Effector memory CD4-positive, alpha-beta T cell (primary cell): ENCODE measurements around the gene TCTN3.
"Not testable (repeated sequence)": the region's sequence is repeated elsewhere in the genome, so short reads cannot be mapped to it uniquely, and the experiment has no call there.

ENCODE experiments used
- DNase-seq, 3 donors: peaks; one replicate each; pipeline ENCODE4 v3.0.0-alpha.2; 2020
- H3K27ac ChIP-seq: 2 replicates; pipeline ENCODE4 v1.7.0; 2013; ENCODE audit warnings: mild to moderate bottlenecking, low read length, moderate library complexity; ENCODE audit not compliant: insufficient read depth, poor library complexity, severe bottlenecking
- H3K27me3 ChIP-seq: replicated peaks from 2 replicates; pipeline ENCODE4 v1.7.0; 2013; ENCODE audit warnings: mild to moderate bottlenecking, low read length; ENCODE audit not compliant: insufficient read depth, control insufficient read depth, poor library complexity, severe bottlenecking
- H3K36me3 ChIP-seq: 2 replicates; pipeline ENCODE4 v1.7.0; 2013; ENCODE audit warnings: mild to moderate bottlenecking, low read length, moderate library complexity; ENCODE audit not compliant: control insufficient read depth, insufficient read depth
- H3K4me1 ChIP-seq: 2 replicates; pipeline ENCODE4 v1.7.0; 2013; ENCODE audit warnings: low read length, mild to moderate bottlenecking; ENCODE audit not compliant: control insufficient read depth, insufficient read depth, poor library complexity, severe bottlenecking
- H3K4me3 ChIP-seq: 2 replicates; pipeline ENCODE4 v1.7.0; 2013; ENCODE audit warnings: low read length, low read depth, mild to moderate bottlenecking; ENCODE audit not compliant: insufficient read depth, poor library complexity, severe bottlenecking
- H3K9me3 ChIP-seq: 2 replicates; pipeline ENCODE4 v1.7.0; 2013; ENCODE audit warnings: mild to moderate bottlenecking, low read length, moderate library complexity; ENCODE audit not compliant: control insufficient read depth

Gene TCTN3

DNA sequence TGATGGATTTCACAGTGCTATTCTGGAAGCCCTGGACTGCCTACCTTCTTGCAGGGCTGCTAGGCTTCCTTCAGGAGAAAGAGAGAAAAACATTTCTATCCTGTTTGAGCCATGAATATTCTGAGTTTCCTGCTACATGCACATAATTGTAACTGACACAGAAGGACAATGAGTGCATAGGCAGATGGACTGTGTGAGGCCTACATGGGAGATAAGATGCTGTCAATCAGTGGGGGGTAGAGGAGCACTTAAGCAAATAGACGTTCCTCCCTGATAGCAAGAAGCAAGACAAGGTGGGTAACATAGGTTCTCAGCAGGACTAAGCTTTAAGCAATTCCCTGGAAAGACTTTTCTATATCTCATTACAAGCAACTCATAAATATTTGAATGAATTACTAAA is 48.8 kb downstream of the TCTN3 start:
- H3K9me3 ChIP-seq, result no peaks in the 10 kb centered on the region
- H3K36me3 ChIP-seq, result peaks cover 35% of the 10 kb centered on the region
- H3K4me3 ChIP-seq, result no peak overlapping the region
- H3K4me1 ChIP-seq, result no peaks in the 10 kb centered on the region
- DNase-seq, result no peak
- H3K27ac ChIP-seq, result no peak overlapping the region
- no peaks in the 10 kb centered on the region for H3K27me3 ChIP-seq

DNA sequence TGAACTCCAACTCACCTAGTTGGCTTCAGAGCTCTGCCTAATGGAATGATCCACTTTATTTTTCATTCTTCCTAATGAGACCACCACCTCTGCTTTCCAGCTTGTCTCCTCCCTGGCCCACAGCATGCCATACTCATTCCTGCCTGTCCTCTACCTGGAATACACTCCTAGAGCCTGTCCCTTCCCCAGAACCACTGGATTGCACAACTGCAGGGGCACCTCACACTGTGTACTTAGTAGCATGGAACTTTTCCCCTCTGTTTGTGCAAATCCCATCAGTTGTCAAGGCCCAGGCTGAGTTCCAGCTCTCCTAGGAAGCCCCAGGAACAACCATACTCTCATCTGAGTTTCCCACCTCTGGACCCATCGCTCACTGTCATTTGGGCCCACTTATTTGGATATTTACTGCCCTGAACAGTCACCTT is 52.8 kb downstream of the TCTN3 start:
- no peak overlapping the region for H3K27ac ChIP-seq
- H3K36me3 ChIP-seq, result peaks cover 48% of the 10 kb centered on the region
- H3K4me3 ChIP-seq, result no peak overlapping the region
- no peaks in the 10 kb centered on the region for H3K4me1 ChIP-seq
- H3K9me3 ChIP-seq, result no peaks in the 10 kb centered on the region
- H3K27me3 ChIP-seq, result no peaks in the 10 kb centered on the region
- DNase-seq, result no peak

DNA sequence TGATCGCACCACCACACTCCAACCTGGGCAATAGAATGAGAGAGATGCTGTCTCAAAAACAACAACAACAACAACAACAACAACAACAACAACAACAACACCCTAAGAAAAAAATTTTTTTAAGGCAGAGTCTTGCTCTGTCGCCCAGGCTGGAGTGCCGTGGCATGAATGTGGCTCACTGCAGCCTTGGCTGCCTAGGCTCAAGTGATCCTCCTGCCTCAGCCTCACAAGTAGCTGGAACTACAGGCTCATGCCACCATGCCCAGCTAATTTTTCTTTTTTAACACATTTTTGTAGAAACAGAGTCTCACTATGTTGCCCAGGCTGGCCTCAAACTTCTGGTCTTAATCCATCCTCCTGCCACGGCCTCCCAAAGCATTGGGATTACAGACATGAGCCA is 55.8 kb downstream of the TCTN3 start:
- Histone ChIP-seq H3K27me3 (no peaks in the 10 kb centered on the region), H3K4me1 (no peaks in the 10 kb centered on the region), H3K9me3 (no peaks in the 10 kb centered on the region), H3K36me3 (peaks cover 58% of the 10 kb centered on the region), H3K4me3 (no peak overlapping the region), H3K27ac (no peak overlapping the region)
- DNase-seq, result no peak

DNA sequence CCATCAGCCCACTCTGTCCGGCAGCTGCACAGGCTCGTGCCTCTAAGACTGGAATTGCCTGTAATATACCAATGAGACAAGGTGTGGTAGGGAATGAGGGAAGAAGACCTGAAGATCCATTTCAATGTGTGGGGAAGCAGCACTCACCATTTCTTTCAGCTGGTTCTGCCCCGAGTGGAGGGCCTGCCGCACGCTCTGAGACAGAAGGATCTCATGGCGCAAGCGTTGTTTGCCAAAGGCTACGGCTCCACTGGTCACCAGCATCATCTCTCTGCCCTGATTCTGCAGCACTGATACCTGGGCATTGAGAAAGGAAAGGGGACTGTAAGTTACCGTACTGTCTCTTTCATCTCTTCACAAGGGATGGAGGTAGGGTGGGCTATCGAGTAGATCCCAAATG is 56.6 kb downstream of the TCTN3 start:
- Histone ChIP-seq H3K4me1 (no peaks in the 10 kb centered on the region), H3K27ac (no peak overlapping the region), H3K27me3 (no peaks in the 10 kb centered on the region), H3K4me3 (no peak overlapping the region), H3K9me3 (no peaks in the 10 kb centered on the region), H3K36me3 (peaks cover 58% of the 10 kb centered on the region)
- DNase-seq, result no peak

DNA sequence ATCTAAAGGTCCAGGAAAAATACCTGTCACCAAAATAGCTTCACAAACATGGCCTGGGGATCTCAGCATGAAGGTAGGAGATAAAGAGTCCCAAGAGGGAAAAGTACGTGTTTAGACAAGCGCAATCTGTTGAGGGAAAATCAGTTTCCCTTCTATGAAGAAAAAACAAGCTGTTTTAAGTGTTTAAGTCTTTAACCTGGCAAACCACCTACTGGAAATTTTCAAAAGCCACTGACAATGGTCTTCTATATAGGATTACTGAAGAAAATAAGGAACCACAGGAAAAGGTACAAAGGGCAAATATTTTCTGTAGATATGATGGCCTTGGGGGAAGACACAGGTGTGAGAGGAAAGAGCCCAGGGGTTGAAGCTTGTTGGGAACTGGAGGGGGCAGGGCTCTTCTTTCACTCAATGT is 58.4 kb downstream of the TCTN3 start:
- Histone ChIP-seq H3K9me3 (no peaks in the 10 kb centered on the region), H3K36me3 (peaks cover 58% of the 10 kb centered on the region), H3K4me3 (no peak overlapping the region), H3K27me3 (no peaks in the 10 kb centered on the region), H3K4me1 (no peaks in the 10 kb centered on the region), H3K27ac (no peak overlapping the region)
- no peak for DNase-seq

DNA sequence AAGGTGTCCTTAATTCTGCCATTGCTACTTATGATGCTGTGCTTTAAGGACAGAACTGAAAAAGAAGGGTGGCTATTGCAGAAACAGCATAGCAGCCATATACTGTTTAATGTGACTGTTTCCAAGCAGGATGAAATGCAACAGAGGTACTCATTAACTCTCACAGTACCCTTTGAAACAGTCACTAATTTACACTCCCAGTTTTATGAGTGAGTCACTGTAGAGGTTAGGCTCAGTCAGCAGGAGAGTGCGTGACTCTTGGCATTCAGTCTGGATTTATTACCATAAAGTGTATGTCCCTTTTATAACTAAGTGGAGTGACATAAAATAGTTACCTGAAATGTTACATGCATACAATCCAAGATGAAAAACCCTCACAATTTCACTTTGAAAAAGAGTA is 64.9 kb downstream of the TCTN3 start:
- Histone ChIP-seq H3K9me3 (no peaks in the 10 kb centered on the region), H3K4me3 (no peak overlapping the region), H3K36me3 (peaks cover 66% of the 10 kb centered on the region)

DNA sequence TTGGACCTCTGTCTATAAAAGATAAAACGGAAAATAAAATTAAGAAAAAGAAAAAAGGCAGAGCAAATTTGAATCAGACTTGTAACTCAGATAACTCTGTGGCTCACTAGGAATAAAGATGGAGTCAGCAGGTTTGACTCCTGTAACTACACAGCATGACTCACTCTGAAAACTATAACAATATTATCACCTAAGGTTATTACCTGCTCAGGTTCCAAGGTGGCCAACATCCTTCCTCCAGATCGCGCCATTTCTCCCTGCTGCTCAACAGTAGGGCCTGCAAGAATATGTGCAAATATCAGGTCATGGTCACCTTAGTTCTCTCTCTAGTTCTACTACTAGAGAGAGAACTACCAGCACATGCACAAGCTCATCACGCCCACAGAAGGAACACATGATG is 67.2 kb downstream of the TCTN3 start:
- H3K36me3 ChIP-seq, result peaks cover 48% of the 10 kb centered on the region
- no peaks in the 10 kb centered on the region for H3K9me3 ChIP-seq
- DNase-seq, result no peak
- no peaks in the 10 kb centered on the region for H3K27me3 ChIP-seq
- H3K4me1 ChIP-seq, result no peaks in the 10 kb centered on the region
- no peak overlapping the region for H3K27ac ChIP-seq
- H3K4me3 ChIP-seq, result no peak overlapping the region

More for the DNA sequence above, 64.9 kb downstream of the TCTN3 start:
- Histone ChIP-seq H3K4me1 (no peaks in the 10 kb centered on the region), H3K27me3 (no peaks in the 10 kb centered on the region), H3K27ac (no peak overlapping the region)
- DNase-seq, result no peak

DNA sequence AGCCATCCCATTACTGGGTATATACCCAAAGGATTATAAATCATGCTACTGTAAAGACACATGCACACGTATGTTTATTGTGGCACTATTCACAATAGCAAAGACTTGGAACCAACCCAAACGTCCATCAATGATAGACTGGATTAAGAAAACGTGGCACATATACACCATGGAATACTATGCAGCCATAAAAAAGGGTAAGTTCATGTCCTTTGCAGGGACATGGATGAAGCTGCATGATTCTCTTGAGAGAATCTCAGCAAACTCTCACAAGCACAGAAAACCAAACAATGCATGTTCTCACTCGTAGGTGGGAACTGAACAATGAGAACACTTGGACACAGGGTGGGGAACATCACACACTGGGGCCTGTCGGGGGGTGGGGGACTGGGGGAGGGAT is 73.3 kb downstream of the TCTN3 start:
- H3K9me3 ChIP-seq, DNase-seq, H3K4me1 ChIP-seq, H3K27me3 ChIP-seq, H3K4me3 ChIP-seq, H3K27ac ChIP-seq: not testable (repeated sequence)
- peaks cover 34% of the 10 kb centered on the region for H3K36me3 ChIP-seq

DNA sequence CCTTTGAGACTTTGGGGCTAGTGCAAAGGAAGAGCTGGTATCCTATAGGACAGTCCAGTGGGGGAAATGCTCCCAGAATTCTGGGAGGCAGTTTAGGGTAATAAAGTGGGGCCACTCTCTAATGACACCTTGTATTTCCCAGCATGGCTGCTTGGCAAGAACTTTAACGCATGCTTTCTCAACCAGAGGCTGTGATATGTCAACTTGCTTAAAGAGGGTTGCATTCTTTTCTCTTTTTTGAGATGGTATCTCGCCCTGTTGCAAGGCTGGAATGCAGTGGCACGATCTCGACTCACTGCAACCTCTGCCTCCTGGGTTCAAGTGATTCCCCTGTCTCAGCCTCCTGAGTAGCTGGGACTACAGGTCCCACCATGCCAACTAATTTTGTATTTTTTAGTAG is 75.6 kb downstream of the TCTN3 start:
- H3K4me3 ChIP-seq, result no peak overlapping the region
- H3K27me3 ChIP-seq, result no peaks in the 10 kb centered on the region
- DNase-seq, result no peak
- no peaks in the 10 kb centered on the region for H3K4me1 ChIP-seq
- H3K27ac ChIP-seq, result no peak overlapping the region
- no peaks in the 10 kb centered on the region for H3K9me3 ChIP-seq
- H3K36me3 ChIP-seq, result peaks cover 47% of the 10 kb centered on the region

DNA sequence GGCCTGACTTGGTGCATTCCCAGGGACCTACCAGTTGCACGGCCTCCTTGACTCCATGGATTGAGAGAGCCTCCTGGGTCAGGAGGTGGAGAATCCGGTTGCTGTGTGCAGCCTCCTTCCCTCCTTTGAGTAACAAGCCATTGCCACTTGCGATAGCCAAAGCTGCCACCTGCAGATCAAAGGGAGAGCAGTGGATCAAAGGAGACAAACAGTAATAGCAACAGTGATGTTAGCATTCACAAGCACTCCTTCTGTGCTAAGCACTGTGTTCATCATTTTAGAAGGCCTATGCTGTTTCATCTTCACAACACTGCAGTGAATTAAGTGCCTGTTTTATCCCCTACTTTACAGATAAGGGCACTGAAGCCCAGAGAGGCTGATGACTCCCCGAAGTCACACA is 77.3 kb downstream of the TCTN3 start:
- DNase-seq, result no peak
- Histone ChIP-seq H3K9me3 (no peaks in the 10 kb centered on the region), H3K27me3 (no peaks in the 10 kb centered on the region), H3K27ac (no peak overlapping the region), H3K36me3 (peaks cover 62% of the 10 kb centered on the region), H3K4me1 (no peaks in the 10 kb centered on the region), H3K4me3 (no peak overlapping the region)
